Placental pericyte (primary cell): ENCODE data around the gene C2orf74. TPM values are rescaled to one million over a fixed set of nuclear protein-coding genes. Genes with fewer than 3 reads are reported as not detected.

ENCODE experiments used
- total RNA-seq: library from RNA; depleted of rRNA; stranded (reverse); fragments of >200 nt; gene quantifications from 2 replicates; pipeline ENCODE4 v1.2.3, GENCODE V29; 2012

C2orf74 gene
- total RNA-seq: 3.1 and 13.8 TPM in 2 replicates

DNA sequence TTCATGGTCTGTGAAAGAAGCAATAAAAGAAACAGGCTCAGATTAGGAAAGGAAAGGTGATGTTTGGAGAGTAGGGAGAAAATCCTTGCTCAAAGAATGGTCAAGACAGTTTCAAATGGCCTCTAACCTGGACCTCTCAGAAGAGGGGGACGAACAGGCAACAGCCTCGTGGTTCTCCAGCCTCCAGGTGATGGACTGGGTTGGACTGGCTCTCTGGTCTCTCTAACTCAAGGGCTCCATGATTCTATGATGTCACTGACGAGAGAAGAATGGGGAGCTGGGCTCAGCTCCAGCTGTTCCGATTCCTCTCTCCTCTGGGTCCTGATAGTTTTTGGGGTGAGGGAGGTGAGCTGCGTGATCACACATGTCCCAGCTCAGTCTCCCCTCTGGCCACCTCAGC lies at the start of gene C2orf74:
C2orf74 (plus strand) TSS at position 301 of the 400 bp plus-strand sequence. CDS start 327 bp downstream, outside the sequence.

Other genes starting within 250 kb of the C2orf74 start
- gene PEX13, start 144.5 kb upstream of the C2orf74 start, total RNA-seq: 23.6 and 42.4 TPM in 2 replicates
- gene PUS10, start 143.9 kb upstream of the C2orf74 start, total RNA-seq: 5.5 and 6.7 TPM in 2 replicates
- gene SANBR, start 96.3 kb upstream of the C2orf74 start, total RNA-seq: 7.9 and 17.0 TPM in 2 replicates